VCaP (cell line): Measurements from ENCODE around the gene AVPR1B.

Experiments
- H3K27ac ChIP-seq: fragments of 450-650 bp; 2 replicates; pipeline ENCODE4 v1.5.1; 2017
- CTCF ChIP-seq: fragments of 450-650 bp; conservative IDR thresholded peaks from 2 replicates; pipeline ENCODE4 v1.5.1; 2017; ENCODE audit warnings: mild to moderate bottlenecking, moderate library complexity

The AVPR1B gene

GRCh38 chr1:206112600-206113301, 4.4 kb downstream of the AVPR1B start:
- H3K27ac ChIP-seq = peak overlapping the region; percentile 99
- TF ChIP-seq CTCF = no peak

GRCh38 chr1:206111271-206111927, 5.8 kb downstream of the AVPR1B start:
- TF ChIP-seq CTCF = no peak
- H3K27ac ChIP-seq = peak overlapping the region; percentile 99

GRCh38 chr1:206110820-206111219, 6.4 kb downstream of the AVPR1B start:
- TF ChIP-seq CTCF = no peak
- H3K27ac ChIP-seq = peak overlapping the region; percentile 99

- no peak overlapping the region; the same call in 1 of the 2 replicates for H3K27ac ChIP-seq
- TF ChIP-seq CTCF = no peak
Observed at GRCh38 chr1:206110161-206110560, 7.0 kb downstream of the AVPR1B start.

- TF ChIP-seq CTCF = no peak
Observed at GRCh38 chr1:206109718-206110117, 7.5 kb downstream of the AVPR1B start.

GRCh38 chr1:206108635-206109034, 8.6 kb downstream of the AVPR1B start:
- no peak overlapping the region for H3K27ac ChIP-seq
- TF ChIP-seq CTCF = no peak

More at GRCh38 chr1:206109718-206110117, 7.5 kb downstream of the AVPR1B start:
- no peak overlapping the region; the same call in 1 of the 2 replicates for H3K27ac ChIP-seq

GRCh38 chr1:206107168-206107544, 10.0 kb downstream of the AVPR1B start:
- H3K27ac ChIP-seq = 0 out of 2 replicates have a peak overlapping the region, but pooled peaks have one; percentile 5
- TF ChIP-seq CTCF = no peak
